Inflammatory macrophage treated with lipopolysaccharide for 1 hour (primary cell): Measurements from ENCODE around the gene NCF4.

ENCODE experiments used
- DNase-seq, 2 donors: peaks; one replicate each; pipeline ENCODE4 v3.0.0-alpha.2; 2020 to 2022

NCF4 gene

DNA sequence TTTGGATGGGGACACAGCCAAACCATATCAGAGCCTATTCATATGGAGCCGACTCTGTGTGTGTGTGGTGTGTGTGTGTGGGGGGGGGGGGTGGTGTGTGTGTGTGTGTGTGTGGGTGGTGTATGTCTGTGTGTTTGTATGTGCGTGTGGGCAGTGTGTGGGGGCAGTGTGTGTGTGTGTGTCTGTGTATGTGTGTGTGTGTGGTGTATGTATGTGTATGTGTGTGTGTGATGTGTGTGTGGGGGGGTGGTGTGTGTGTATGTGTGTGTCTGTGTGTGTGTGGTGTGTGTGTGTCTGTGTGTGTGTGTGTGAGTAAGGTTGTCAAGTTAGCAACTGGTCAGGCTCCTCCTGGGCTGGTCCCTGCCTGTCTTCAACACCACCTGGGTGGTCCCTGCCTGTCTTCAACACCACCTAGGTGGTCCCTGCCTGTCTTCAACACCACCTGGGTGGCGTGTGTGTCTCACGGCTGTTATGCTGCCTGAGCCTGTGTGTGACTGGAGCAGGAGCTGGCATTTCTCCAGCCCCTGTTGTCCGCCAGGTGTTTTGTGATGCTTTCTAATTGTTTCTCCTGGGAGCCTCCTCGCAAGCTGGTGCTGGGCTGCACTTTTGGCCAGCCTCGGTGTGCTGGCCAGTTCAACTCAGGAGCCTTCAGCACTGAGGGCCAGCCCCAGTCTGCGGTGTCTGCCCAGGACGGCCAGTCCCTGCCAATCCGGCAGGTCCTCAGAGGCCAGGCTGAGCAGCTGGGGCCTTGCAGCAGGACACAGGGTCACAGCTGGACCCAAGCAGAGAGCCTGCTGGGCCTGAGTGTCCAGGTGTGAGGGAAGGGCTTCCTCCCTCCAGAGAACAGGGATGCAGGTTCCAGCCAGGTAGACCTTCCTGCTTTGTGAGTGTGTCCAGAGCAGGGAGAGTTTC is 22.4 kb upstream of the NCF4 start:
- no peak for DNase-seq

GRCh38 chr22:36839356-36840073 is 21.3 kb upstream of the NCF4 start:
- no peak for DNase-seq

DNA sequence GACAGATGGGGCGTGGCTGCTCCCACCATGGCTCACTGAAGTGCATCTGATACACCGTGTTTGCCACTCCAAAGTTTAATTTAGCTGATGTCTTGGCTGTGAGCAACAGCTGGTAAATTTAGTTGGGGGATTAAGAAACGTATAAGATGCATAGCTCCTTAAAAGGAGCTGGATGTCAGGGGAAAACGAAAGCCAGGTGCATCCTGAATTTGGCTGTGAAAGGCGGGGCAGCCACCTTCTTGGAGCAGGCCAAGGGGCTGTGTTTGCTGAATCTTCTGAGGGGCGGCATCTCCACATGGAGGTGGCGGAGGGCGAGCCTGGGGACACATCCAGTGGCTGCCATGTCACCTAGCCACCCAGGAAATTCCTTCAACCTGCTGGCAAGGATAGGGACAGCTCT is 20.7 kb upstream of the NCF4 start:
- DNase-seq: no peak

- no peak for DNase-seq
Measured at GRCh38 chr22:36846271-36846670, 14.5 kb upstream of the NCF4 start.

GRCh38 chr22:36846949-36847348 is 13.9 kb upstream of the NCF4 start:
- no peak for DNase-seq

- DNase-seq: no peak
Measured at GRCh38 chr22:36850056-36850455, 10.8 kb upstream of the NCF4 start.

GRCh38 chr22:36850682-36851081 is 10.1 kb upstream of the NCF4 start:
- no peak for DNase-seq

DNA sequence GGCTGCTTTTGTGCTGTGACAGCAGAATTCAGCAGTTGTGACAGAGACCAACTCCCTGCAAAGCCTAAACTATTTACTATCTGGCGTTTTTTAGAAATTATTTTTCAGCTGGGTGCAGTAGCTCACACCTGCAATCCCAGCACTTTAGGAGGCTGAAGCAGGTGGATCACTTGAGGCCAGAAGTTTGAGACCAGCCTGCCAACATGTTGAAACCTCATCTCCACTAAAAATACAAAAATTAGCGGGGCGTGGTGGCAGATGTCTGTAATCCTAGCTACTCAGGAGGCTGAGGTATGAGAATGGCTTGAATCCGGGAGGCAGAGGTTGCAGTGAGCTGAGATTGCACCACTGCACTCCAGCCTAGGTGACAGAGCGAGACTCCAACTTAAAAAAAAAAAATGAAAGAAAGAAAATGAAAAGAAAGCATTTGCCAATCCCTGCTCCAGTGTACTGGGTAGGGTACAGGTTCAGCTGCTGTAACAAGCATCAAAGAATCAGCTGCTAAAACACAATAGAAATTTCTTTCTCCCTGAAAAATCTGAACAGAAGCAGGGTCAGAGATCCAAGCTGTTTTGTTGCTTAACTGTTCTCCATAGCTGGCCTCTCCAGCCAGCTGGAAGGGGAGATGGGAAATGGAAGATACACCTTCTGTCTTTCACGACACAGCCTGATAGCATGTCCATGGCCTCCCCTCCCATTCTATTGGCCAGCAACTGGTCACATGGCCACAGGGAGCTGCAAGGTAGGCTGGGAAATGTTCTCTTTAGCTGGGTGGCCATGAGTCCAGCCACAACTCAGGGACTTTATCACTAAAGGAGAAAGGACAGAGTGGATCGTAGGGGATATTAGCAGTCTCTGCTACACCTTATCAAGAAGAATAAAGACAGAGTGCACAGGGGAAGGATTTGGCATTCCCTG is 8.5 kb upstream of the NCF4 start:
- no peak for DNase-seq

- peak; percentile 73 to 95 for DNase-seq
Measured at GRCh38 chr22:36853407-36854099, 7.3 kb upstream of the NCF4 start.

GRCh38 chr22:36855478-36855877 is 5.3 kb upstream of the NCF4 start:
- no peak for DNase-seq

GRCh38 chr22:36856121-36856791 is 4.5 kb upstream of the NCF4 start:
- peak; percentile 76 to 97 for DNase-seq

- DNase-seq: no peak
Measured at GRCh38 chr22:36856792-36857135, 4.0 kb upstream of the NCF4 start.

DNA sequence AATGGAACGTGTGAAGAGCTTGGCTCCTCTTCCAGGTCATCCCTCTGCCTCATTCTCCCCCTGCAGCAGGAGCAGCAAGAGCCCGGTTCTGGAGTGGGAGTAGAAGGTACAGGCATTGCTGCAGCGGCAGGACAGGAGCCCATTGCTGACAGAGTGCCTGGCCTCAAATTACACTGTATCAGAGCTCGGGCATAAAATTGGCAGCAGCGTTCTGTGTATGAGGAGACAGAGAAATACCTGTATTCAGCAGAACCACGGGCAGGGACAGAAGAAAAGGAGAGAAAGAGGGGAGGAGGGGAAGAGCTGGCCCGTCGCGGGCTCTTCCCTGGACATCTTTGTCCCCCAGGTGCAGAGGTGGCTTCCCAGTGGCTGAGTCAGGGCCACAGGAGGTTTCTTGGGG is 2.6 kb upstream of the NCF4 start:
- DNase-seq: no peak

- no peak for DNase-seq
Measured at GRCh38 chr22:36858966-36859365, 1.8 kb upstream of the NCF4 start.

DNA sequence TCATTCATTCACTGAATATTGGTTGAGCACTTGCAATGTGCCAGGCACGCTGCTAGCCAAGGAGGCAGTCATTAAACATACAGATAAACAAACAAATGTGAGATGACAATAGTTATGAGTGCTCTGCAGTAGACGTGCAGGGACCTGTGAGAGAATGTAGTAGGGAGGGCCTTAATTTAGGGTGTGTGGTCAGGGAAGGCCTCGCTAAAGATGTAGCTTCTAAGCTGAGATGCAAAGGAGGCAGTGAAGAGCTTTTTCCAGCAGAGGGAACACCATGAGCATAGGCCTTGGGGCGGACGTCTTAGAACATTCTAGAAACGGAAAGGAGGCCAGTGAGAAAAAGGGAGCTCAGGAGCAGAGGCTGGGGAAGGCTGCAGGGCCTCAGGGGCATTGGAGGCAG is 789 bp upstream of the NCF4 start:
- no peak for DNase-seq

GRCh38 chr22:36860438-36860820 is 377 bp upstream of the NCF4 start:
- no peak for DNase-seq

DNA sequence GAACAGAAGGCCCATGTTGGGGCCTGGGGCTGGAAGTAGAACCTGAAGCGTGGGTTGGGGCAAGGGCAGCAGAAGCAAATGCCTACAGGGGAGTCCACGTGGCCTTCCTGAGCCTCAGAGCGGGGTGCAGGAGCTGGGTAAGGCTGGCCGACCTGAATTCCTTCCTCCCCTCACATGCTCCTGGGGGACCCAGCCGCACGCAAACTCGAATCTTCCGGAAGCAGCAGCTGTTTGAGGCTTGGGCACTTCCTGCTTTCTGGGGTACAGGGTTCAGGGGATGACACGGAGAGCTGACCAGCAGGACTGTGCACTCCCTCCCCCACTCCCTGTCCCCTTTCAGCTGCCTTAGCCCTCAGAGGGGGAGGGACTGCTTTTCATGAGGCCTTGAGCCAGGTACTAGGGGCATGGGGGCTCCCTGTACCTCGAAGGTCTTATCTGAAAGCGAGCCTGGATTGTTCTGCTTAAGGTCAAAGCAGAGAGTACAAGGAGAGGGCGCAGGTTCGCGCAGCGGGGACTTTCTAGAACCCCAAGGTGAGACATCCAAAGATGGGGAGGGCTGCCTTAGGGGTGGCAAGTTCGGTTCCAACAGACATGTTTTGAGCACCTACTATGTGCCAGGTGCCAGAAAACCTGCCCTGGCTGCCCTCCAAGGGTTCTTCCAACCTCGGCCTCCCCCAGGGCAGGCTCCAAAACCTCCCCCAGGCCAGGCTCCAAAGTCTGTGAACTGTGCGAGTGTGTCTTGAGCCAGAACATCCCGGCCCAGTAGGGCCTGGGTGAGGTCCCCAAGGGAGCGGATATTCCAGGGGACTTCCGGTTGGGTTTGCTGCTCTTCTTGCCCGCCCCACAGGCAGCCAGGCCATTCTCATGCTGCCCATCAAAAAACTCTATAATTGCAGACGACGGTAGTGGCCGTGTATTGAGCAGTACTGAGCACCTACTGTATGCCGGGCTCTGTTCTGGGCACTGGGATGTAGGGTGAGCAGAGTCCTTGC is 1.7 kb downstream of the NCF4 start:
- peak; percentile 31 to 44 for DNase-seq

- DNase-seq: no peak
Measured at GRCh38 chr22:36863281-36863680, 2.5 kb downstream of the NCF4 start.

- DNase-seq: no peak
Measured at GRCh38 chr22:36863979-36864378, 3.2 kb downstream of the NCF4 start.

GRCh38 chr22:36864454-36865215 is 3.8 kb downstream of the NCF4 start:
- no peak for DNase-seq
